ENCODE results near the gene RAB3GAP1. TPM values are rescaled to one million over a fixed set of nuclear protein-coding genes. Genes with fewer than 3 reads are reported as not detected.

RAB3GAP1 gene
- total and polyA plus RNA-seq, 2 of the 4 experiments (the other 2 are of a cell fraction), result 21.2 to 65.8 TPM

DNA sequence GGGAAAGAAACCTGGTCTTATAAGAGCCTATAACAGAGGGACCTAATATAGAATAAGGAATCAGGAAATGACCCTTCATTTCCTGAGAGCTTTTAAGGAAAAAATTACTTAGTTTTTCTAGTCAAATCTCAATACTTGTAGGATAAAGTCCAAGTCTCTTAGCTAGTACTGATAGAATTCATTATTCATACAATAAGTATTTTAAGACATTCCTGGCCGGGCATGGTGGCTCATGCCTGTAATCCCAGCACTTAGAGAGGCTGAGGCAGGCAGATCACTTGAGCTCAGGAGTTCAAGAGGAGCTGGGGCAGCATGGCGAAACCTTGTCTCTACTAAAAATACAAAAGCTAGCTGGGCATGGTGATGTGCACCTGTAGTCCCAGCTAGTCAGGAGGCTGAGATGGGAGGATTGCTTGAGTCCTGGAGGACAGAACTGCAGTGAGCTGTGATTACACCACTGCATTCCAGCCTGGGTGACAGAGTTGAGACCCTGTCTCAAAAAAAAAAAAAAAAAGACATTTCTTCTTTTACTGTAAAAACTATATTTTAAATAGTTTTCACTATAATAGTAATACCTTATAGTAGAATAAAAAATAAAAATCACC is 3.2 kb downstream of the RAB3GAP1 start:
- Histone ChIP-seq H3K18ac (ENCODE audit: low read depth, low read length) (peak overlapping the region; percentile 31; the same call in 1 of the 2 replicates), H2BK120ac (ENCODE audit: low read depth, low read length) (peak overlapping the region; percentile 47; the same call in 1 of the 2 replicates), H4K91ac (ENCODE audit: insufficient read depth, low read depth, low read length) (peak overlapping the region; percentile 38; the same call in 1 of the 2 replicates), H3K27me3 (ENCODE audit: control insufficient read depth, insufficient read depth, low read length) (no peaks in the 10 kb centered on the region), H4K20me1 (ENCODE audit: insufficient read depth, low read length) (peaks cover 4% of the 10 kb centered on the region; the same call in 1 of the 2 replicates), H3K27ac (ENCODE audit: insufficient read depth, low read length) (peak overlapping the region; percentile 92), H3K14ac (replicated peaks; ENCODE audit: low read depth, low read length) (no peak overlapping the region; the same call in 1 of the 2 replicates), H2AFZ (replicated peaks; ENCODE audit: low read length, poor library complexity) (no peak overlapping the region), H3K9me3 (ENCODE audit: control insufficient read depth, insufficient read depth, low read length) (no peaks in the 10 kb centered on the region), H2BK5ac (ENCODE audit: low read depth, low read length, poor library complexity, severe bottlenecking) (peak overlapping the region; percentile 94), H4K5ac (ENCODE audit: low read depth, low read length) (no peak overlapping the region), H2BK15ac (ENCODE audit: low read depth, low read length) (no peak overlapping the region), H3K4me2 (ENCODE audit: low read depth, low read length) (peak overlapping the region; percentile 72; the same call in 1 of the 2 replicates), H4K8ac (ENCODE audit: low read depth in 2 of 2, low read length in 2 of 2) (peak overlapping the region in 1 of 2 experiments; percentile 61; a peak in 2 of 4 replicates), H3K4ac (ENCODE audit: low read depth, low read length) (peak overlapping the region; percentile 87; the same call in 1 of the 2 replicates), H3K79me1 (ENCODE audit: low read depth in 1 of 2, low read length in 2 of 2) (peaks cover 8 to 28% of the 10 kb centered on the region in 2 experiments), H2AK5ac (ENCODE audit: low read depth, low read length) (no peak overlapping the region), H3K23ac (ENCODE audit: low read depth, low read length) (peak overlapping the region; percentile 58; the same call in 1 of the 2 replicates), H3K56ac (ENCODE audit: extremely low read depth, insufficient read depth, low read length) (peak overlapping the region; percentile 24; the same call in 1 of the 2 replicates), H3K4me1 (ENCODE audit: control insufficient read depth, insufficient read depth, low read length) (no peaks in the 10 kb centered on the region; the same call in 1 of the 2 replicates), H3K4me3 (ENCODE audit: insufficient read depth, low read depth, low read length) (no peak overlapping the region), H2BK20ac (ENCODE audit: low read depth, low read length) (0 out of 2 replicates have a peak overlapping the region, but pooled peaks have one; percentile 85), H2AK9ac (replicated peaks; ENCODE audit: low read depth, low read length, poor library complexity) (no peak overlapping the region), H3K9ac (ENCODE audit: low read depth, low read length) (no peak overlapping the region), H3K9me1 (ENCODE audit: insufficient read depth, low read length) (no peaks in the 10 kb centered on the region), H3K36me3 (ENCODE audit: control insufficient read depth, insufficient read depth, low read length) (peaks cover 2% of the 10 kb centered on the region; the same call in 1 of the 2 replicates)
- intact Hi-C loops (cut with micrococcal nuclease), result no loop called here
- in situ Hi-C loops (cut with MboI; ENCODE audit: low sequenced_read_pairs), result no loop called here
- POLR2A ChIA-PET (ENCODE audit: unreplicated experiment), result no interaction called here
- no TSS peak for BruUV-seq (replicated peaks)
- ATAC-seq (ENCODE audit: low read depth) (peak; percentile 57), DNase-seq (peak; percentile 81)
- dilution Hi-C loops (cut with HindIII; ENCODE audit: low sequenced_read_pairs, unreplicated experiment), result no loop called here
- CTCF ChIA-PET, result interaction anchor here (0.5 kb wide), 1 partner anchor 694 kb away, joined by 9 read pairs; no protein-coding TSS in a partner anchor
- no CpG with 5 or more reads among the region's 2 CpGs for WGBS, 2 experiments (ENCODE audit: extremely low coverage in 2 of 2, insufficient read length in 1 of 2)
- TF ChIP-seq POLR2A (IDR thresholded peaks at IDR 0.05; ENCODE audit: low read depth, low read length) (no peak), NFE2L2 (IDR thresholded peaks at IDR 0.05; ENCODE audit: low read depth, low read length) (no peak), FOS (IDR thresholded peaks at IDR 0.05; ENCODE audit: low read depth, low read length) (no peak), BHLHE40 (IDR thresholded peaks at IDR 0.05; ENCODE audit: low read depth, low read length) (no peak), RAD21 (IDR thresholded peaks at IDR 0.05; ENCODE audit: low read length) (no peak), RFX5 (IDR thresholded peaks at IDR 0.05; ENCODE audit: low read depth, low read length) (no peak), RCOR1 (IDR thresholded peaks at IDR 0.05; ENCODE audit: insufficient replicate concordance, low read length) (no peak), CHD1 (IDR thresholded peaks at IDR 0.05; ENCODE audit: low read depth, low read length) (no peak), MAFK (IDR thresholded peaks at IDR 0.05; ENCODE audit: low read depth, low read length) (no peak)
- TF ChIP-seq, protein P1, sequence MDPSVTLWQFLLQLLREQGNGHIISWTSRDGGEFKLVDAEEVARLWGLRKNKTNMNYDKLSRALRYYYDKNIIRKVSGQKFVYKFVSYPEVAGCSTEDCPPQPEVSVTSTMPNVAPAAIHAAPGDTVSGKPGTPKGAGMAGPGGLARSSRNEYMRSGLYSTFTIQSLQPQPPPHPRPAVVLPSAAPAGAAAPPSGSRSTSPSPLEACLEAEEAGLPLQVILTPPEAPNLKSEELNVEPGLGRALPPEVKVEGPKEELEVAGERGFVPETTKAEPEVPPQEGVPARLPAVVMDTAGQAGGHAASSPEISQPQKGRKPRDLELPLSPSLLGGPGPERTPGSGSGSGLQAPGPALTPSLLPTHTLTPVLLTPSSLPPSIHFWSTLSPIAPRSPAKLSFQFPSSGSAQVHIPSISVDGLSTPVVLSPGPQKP (IDR thresholded peaks at IDR 0.05; ENCODE audit: borderline replicate concordance, low read depth, low read length), result no peak
- TF ChIP-seq, protein P2, sequence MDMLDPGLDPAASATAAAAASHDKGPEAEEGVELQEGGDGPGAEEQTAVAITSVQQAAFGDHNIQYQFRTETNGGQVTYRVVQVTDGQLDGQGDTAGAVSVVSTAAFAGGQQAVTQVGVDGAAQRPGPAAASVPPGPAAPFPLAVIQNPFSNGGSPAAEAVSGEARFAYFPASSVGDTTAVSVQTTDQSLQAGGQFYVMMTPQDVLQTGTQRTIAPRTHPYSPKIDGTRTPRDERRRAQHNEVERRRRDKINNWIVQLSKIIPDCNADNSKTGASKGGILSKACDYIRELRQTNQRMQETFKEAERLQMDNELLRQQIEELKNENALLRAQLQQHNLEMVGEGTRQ (IDR thresholded peaks at IDR 0.05; ENCODE audit: low read depth, low read length), result no peak
